GM18867 (cell line): Measurements from ENCODE around the gene AOPEP.

Experiments used
- ATAC-seq: cut with Tn5 transposase; IDR thresholded peaks from one replicate; pipeline ENCODE4 v1.9.1; 2021; ENCODE audit warnings: mild to moderate bottlenecking, moderate library complexity; ENCODE audit not compliant: unreplicated experiment

Gene AOPEP

GRCh38 chr9:95101326-95101725 lies 374.8 kb downstream of the AOPEP start:
- ATAC-seq, result no peak

- no peak for ATAC-seq
These were observed 375.5 kb downstream of the AOPEP start for GRCh38 chr9:95102001-95102433.

- ATAC-seq, result no peak
These were observed 376.1 kb downstream of the AOPEP start for GRCh38 chr9:95102572-95102971.

- no peak for ATAC-seq
These were observed 376.8 kb downstream of the AOPEP start for GRCh38 chr9:95103281-95103771.

GRCh38 chr9:95103871-95104580 lies 377.5 kb downstream of the AOPEP start:
- ATAC-seq, result no peak

- no peak for ATAC-seq
These were observed 378.1 kb downstream of the AOPEP start for GRCh38 chr9:95104581-95104960.

- ATAC-seq, result no peak
These were observed 378.5 kb downstream of the AOPEP start for GRCh38 chr9:95104980-95105379.

- ATAC-seq, result no peak
These were observed 379.2 kb downstream of the AOPEP start for GRCh38 chr9:95105519-95106287.

GRCh38 chr9:95107001-95107749 lies 380.7 kb downstream of the AOPEP start:
- ATAC-seq, result no peak

- no peak for ATAC-seq
These were observed 381.5 kb downstream of the AOPEP start for GRCh38 chr9:95107976-95108375.

- ATAC-seq, result no peak
These were observed 382.3 kb downstream of the AOPEP start for GRCh38 chr9:95108777-95109176.

GRCh38 chr9:95109456-95109855 lies 383.0 kb downstream of the AOPEP start:
- ATAC-seq, result no peak

GRCh38 chr9:95110921-95111525 lies 384.5 kb downstream of the AOPEP start:
- ATAC-seq, result no peak

GRCh38 chr9:95111716-95112115 lies 385.2 kb downstream of the AOPEP start:
- no peak for ATAC-seq

GRCh38 chr9:95112436-95113280 lies 386.2 kb downstream of the AOPEP start:
- ATAC-seq, result no peak

GRCh38 chr9:95115104-95115503 lies 388.6 kb downstream of the AOPEP start:
- ATAC-seq, result no peak

- no peak for ATAC-seq
These were observed 389.7 kb downstream of the AOPEP start for GRCh38 chr9:95116002-95116807.

- ATAC-seq, result no peak
These were observed 390.3 kb downstream of the AOPEP start for GRCh38 chr9:95116808-95117204.

GRCh38 chr9:95118596-95118995 lies 392.1 kb downstream of the AOPEP start:
- ATAC-seq, result no peak
